ENCODE measurements around the gene ZNF133.
"Not testable (repeated sequence)": the region's sequence is repeated elsewhere in the genome, so short reads cannot be mapped to it uniquely, and the experiment has no call there.

The ZNF133 gene

DNA sequence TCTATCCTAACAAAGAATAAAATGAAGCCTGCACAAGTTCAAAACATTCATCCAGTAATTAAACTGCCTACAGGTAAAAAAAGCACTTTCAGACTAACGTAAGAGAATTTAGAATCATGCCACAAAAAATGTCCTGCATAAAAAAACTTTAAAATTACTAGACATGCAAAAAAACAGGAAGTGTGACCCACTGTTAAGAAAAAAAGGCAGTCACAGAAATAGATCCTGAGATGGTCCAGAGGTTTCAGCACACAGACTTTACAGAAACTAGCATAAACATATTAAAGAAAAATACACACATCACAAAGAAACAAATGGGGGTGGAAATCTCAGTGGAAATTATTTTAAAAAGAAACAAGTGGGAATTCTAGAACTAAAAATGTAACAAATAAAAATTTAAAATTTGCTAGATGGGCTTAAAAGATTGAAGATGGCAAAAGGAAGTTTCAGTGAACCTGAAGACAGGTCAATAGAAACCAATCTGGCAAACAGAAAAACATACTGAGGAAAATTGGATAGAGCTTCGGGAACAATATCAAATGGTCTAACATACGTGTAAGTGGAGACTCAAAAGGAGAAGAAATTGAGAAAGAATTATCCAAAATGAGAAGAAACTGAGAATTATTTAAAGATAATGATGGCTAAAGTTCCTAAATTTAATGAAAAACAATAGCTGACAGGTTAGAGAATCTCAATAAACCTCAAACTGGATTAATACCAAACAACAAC, 3.4 kb upstream of the ZNF133 start:
- no peak for DNase-seq (ENCODE audit: low read depth in 3 of 3, low spot score in 1 of 3)

- DNase-seq (ENCODE audit: low read depth in 3 of 3, low spot score in 1 of 3), result no peak
These were observed 797 bp upstream of the ZNF133 start for GRCh38 chr20:18287546-18287914.

DNA sequence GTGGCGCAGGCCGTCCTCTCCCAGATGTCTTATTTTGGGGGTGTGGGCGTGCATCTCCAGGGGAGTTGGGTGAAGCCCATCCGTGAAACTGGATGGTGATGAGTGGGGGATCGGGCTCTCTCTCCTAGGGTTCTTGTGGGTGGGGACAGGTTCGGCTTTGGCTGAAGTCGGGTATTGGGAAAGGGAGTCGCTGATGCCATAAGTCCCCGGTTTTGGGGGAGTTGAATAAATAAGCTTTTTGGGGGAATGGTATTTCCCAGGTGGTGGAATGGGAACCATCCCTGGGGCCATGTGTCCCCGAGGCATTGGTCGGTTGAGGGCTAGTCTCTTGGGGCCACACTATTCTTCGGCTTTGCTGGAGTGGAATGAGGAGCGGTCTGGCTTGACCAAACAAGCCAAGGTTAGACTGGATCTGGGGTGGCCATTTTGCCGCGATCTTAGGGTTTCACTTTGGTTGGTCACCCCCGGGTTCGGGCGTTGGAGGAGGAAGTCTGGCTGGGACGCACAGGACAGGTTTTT, 481 bp downstream of the ZNF133 start:
- no peak for DNase-seq (ENCODE audit: low read depth in 3 of 3, low spot score in 1 of 3)

- no peak for DNase-seq (ENCODE audit: low read depth in 3 of 3, low spot score in 1 of 3)
These were observed 979 bp downstream of the ZNF133 start for GRCh38 chr20:18289306-18289705.

DNA sequence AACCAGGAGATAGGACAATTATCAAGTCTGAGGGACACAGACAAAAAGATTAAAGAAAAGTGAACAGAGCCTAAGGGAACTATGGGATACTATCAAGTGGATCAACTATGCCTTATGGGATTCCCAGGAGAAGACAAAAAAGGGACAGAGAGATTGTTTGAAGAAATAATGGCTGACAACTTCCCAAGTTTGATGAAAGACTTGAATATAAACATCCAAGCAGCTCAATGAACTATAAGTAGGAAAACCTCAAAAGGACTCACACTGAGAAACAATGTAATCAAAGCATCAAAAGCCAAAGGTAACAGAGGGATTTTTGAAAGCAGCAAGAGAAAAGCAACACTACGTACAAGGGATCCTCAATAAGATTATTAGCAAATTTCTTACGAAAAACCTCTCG, 11.0 kb downstream of the ZNF133 start:
- no peak for DNase-seq (ENCODE audit: low read depth in 3 of 3, low spot score in 1 of 3)

DNA sequence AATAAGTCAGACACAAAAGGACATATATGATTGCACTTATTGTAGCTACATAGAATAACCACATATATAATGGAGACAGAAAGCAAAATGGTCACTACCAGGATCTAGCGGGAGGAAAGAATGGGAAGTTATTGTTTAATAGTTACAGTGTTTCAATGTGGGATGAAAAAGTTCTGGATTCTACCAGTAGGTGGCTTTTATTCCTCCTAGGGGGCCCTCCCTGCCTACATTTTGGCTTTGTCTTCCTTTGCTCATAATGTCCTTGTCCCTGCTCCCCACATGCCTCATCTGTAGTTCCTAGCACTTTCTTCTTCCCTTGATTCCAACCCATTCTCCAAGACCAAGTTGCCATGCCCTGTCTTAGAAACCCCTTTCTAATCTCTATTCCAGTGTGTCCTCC, 16.3 kb downstream of the ZNF133 start:
- DNase-seq (ENCODE audit: low read depth in 3 of 3, low spot score in 1 of 3), result no peak

- DNase-seq (ENCODE audit: low read depth in 3 of 3, low spot score in 1 of 3), result no peak
These were observed 19.0 kb downstream of the ZNF133 start for GRCh38 chr20:18307301-18307700.

- no peak for DNase-seq (ENCODE audit: low read depth in 3 of 3, low spot score in 1 of 3)
These were observed 21.7 kb downstream of the ZNF133 start for GRCh38 chr20:18310051-18310450.

- DNase-seq (ENCODE audit: low read depth in 3 of 3, low spot score in 1 of 3), result no peak
These were observed 22.3 kb downstream of the ZNF133 start for GRCh38 chr20:18310592-18310991.

- no peak for DNase-seq (ENCODE audit: low read depth in 3 of 3, low spot score in 1 of 3)
These were observed 24.4 kb downstream of the ZNF133 start for GRCh38 chr20:18312723-18313122.

DNA sequence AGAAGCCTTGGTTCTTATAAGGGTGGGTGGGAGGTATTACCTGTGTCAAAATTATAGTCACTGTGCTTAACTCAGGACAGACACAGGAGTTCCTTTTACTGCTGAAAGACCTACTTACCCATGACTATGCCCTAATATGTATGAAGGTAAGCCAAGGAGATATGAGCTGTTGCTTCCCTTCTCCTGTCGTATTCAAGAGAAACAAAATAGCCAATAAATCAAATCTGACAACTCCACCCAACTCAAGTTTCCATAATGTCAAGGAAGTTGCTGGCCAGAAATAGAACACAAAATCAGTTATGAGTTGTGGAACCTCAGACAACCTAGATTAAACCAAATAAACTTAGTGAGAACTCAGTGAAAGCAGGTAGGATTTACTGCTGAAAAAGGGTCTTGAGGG, 25.1 kb downstream of the ZNF133 start:
- DNase-seq (ENCODE audit: low read depth in 3 of 3, low spot score in 1 of 3), result no peak

- DNase-seq (ENCODE audit: low read depth in 3 of 3, low spot score in 1 of 3), result no peak
These were observed 26.6 kb downstream of the ZNF133 start for GRCh38 chr20:18314786-18315406.

- DNase-seq (ENCODE audit: low read depth in 3 of 3, low spot score in 1 of 3), result no peak
These were observed 27.8 kb downstream of the ZNF133 start for GRCh38 chr20:18316166-18316565.

- DNase-seq (ENCODE audit: low read depth in 3 of 3, low spot score in 1 of 3), result no peak
These were observed 33.0 kb downstream of the ZNF133 start for GRCh38 chr20:18321316-18321715.

GRCh38 chr20:18321976-18322950, 33.9 kb downstream of the ZNF133 start:
- no peak for DNase-seq (ENCODE audit: low read depth in 3 of 3, low spot score in 1 of 3)

DNA sequence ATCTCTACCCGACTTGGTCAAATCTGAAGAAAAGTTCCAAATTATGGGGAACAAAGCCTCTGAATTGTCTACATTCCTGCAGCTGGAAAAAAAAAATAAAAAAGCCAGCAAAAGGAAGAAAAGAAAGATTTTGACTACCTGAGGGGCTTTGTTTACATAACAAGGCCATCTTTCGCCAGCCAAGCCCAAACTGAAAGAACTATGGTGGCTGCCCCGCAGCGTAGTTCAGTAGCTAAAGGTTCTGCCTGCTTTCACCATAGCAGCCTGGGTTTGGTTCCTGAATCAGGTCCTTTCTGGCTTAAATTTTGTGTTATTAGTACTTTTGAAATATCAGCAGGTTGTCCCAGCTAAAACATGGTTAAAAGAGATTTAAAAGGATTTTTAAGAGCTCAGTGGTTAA, 35.4 kb downstream of the ZNF133 start:
- no peak for DNase-seq (ENCODE audit: low read depth in 3 of 3, low spot score in 1 of 3)

DNA sequence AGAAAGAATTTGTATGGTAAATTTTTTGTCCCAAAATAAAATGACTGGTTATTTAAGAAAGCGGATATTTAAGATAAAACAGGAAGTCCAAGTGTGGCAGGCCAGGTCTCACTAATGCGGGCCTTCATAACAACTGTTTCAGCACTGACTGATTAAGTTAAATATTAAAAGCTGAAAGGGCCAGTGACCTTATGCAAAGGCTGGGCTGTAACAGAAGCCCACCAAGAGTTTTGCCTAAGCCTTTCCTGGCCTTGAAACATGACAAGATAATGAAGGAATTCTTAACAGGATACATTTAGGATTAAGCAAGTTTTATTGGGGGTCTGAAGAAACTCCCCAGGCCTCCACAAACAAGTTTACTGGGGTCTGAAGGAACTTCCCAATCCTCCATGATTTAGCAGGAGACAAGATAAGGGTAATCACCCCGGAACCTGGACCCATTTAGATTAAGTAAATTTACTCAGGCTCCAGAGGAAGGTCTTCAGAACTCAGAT, 36.3 kb downstream of the ZNF133 start:
- no peak for DNase-seq (ENCODE audit: low read depth in 3 of 3, low spot score in 1 of 3)

DNA sequence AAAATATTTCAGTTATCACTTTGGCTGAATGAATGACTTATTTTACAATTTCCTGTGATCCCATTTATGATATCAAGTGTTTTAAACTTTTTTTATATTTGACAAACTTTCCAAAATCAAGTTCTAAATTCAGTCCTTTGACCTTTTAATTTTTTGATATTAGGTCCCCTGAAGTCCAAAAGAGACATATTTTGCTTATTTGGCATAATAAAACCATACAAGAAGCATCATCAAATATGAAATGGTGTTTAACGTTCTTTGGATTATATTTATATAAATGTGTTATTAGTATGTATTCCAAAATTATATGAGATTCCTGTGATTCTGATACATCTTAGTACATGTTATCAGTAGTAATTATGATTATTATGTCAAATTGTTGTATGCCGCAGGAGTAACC, 38.7 kb downstream of the ZNF133 start:
- DNase-seq (ENCODE audit: low read depth in 3 of 3, low spot score in 1 of 3), result no peak

DNA sequence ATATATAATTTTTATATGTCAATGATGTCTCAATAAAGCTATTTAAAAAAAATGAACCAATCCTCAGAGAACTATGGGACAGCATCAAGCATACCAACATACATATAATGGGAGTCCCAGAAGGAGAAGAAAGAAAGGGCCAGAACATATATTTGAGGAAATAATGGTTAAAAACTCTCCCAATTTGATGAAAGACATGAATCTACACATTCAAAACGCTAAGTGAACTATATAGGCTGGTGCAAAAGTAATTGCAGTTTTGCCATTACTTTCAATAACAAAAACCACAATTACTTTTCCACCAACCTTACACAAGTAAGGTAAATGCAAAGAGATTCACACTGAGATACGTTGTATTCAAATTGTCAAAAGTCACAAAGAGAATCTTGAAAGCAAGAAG, 43.4 kb downstream of the ZNF133 start:
- no peak for DNase-seq (ENCODE audit: low read depth in 3 of 3, low spot score in 1 of 3)

DNA sequence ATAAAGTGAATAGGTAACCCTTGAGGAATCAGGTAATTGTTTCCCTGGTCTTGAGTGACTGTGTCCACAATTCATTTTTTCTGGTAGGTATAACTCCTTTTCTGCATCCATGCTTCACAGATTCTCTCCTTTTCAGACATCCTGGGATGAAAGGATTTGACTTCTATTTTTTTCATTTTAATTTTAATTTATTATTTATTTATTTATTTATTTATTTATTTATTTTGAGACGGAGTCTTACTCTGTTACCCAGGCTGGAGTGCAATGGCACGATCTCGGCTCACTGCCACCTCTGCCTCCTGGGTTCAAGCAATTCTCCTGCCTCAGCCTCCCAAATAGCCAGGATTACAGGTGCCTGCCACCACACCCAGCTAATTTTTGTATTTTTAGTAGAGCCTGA, 61.4 kb downstream of the ZNF133 start:
- DNase-seq (ENCODE audit: low read depth in 3 of 3, low spot score in 1 of 3), result not testable (repeated sequence)

- no peak for DNase-seq (ENCODE audit: low read depth in 3 of 3, low spot score in 1 of 3)
These were observed 71.5 kb downstream of the ZNF133 start for GRCh38 chr20:18359854-18360253.

- DNase-seq (ENCODE audit: low read depth in 3 of 3, low spot score in 1 of 3), result no peak
These were observed 72.3 kb downstream of the ZNF133 start for GRCh38 chr20:18360635-18361034.

All from stimulated activated CD4-positive, alpha-beta T cell treated with anti-CD3 and anti-CD28 coated beads, TNF-alpha, amount 100 ng/mL, for 1 hour (primary cell).